NCI-H2196 treated with DMSO at 0.1 percent for 48 hours (cell line): ENCODE measurements around the gene AP3M1.
"Not testable (repeated sequence)": the region's sequence is repeated elsewhere in the genome, so short reads cannot be mapped to it uniquely, and the experiment has no call there.

Source experiments
- DNase-seq: peaks from one replicate; lab custom pipeline; 2025; ENCODE audit not compliant: unreplicated experiment; lab: John Stamatoyannopoulos, UW

The AP3M1 gene

GRCh38 chr10:74150204-74150989, at the start of gene AP3M1:
Gene AP3M1 (minus strand): TSS chr10:74150828. CDS start chr10:74138379, 12,449 bp downstream.
- DNase-seq = peak; percentile 94

- DNase-seq = no peak
Measured at GRCh38 chr10:74199315-74199714, 48.7 kb upstream of the AP3M1 start.

GRCh38 chr10:74194999-74195398, 44.4 kb upstream of the AP3M1 start:
- DNase-seq = no peak

- no peak for DNase-seq
Measured at GRCh38 chr10:74194545-74194944, 43.9 kb upstream of the AP3M1 start.

GRCh38 chr10:74190494-74190893, 39.9 kb upstream of the AP3M1 start:
- DNase-seq = no peak

- DNase-seq = no peak
Measured at GRCh38 chr10:74189999-74190421, 39.4 kb upstream of the AP3M1 start.

- not testable (repeated sequence) for DNase-seq
Measured at GRCh38 chr10:74188617-74189016, 38.0 kb upstream of the AP3M1 start.

- no peak for DNase-seq
Measured at GRCh38 chr10:74187237-74187636, 36.6 kb upstream of the AP3M1 start.

- no peak for DNase-seq
Measured at GRCh38 chr10:74186678-74187077, 36.0 kb upstream of the AP3M1 start.

- DNase-seq = no peak
Measured at GRCh38 chr10:74179111-74179710, 28.6 kb upstream of the AP3M1 start.

- DNase-seq = no peak
Measured at GRCh38 chr10:74178042-74178791, 27.6 kb upstream of the AP3M1 start.

- no peak for DNase-seq
Measured at GRCh38 chr10:74177140-74177677, 26.6 kb upstream of the AP3M1 start.

GRCh38 chr10:74176380-74177139, 25.9 kb upstream of the AP3M1 start:
- DNase-seq = peak; percentile 95

GRCh38 chr10:74175510-74176379, 25.1 kb upstream of the AP3M1 start:
- DNase-seq = no peak

- no peak for DNase-seq
Measured at GRCh38 chr10:74174521-74174920, 23.9 kb upstream of the AP3M1 start.

- no peak for DNase-seq
Measured at GRCh38 chr10:74171625-74172024, 21.0 kb upstream of the AP3M1 start.

GRCh38 chr10:74167443-74167842, 16.8 kb upstream of the AP3M1 start:
- DNase-seq = no peak

- no peak for DNase-seq
Measured at GRCh38 chr10:74165530-74165901, 14.9 kb upstream of the AP3M1 start.

- no peak for DNase-seq
Measured at GRCh38 chr10:74164716-74165529, 14.3 kb upstream of the AP3M1 start.
